Endothelial cell (in vitro differentiated cells): Measurements from ENCODE around the gene CXCL14. TPM values are rescaled to one million over a fixed set of nuclear protein-coding genes. Genes with fewer than 3 reads are reported as not detected.
A peak's percentile ranks its signal among the peaks of the same experiment; 100 is the strongest.

Experiments
- DNase-seq: peaks from one replicate; pipeline ENCODE4 v3.0.0; 2021; ENCODE audit warnings: low spot score
- H3K27ac Mint-ChIP-seq: one replicate; pipeline ENCODE4 v1.8.0; 2021; ENCODE audit warnings: mixed read lengths, inconsistent platforms; ENCODE audit not compliant: unreplicated experiment
- H3K27me3 Mint-ChIP-seq: one replicate; pipeline ENCODE4 v1.8.0; 2021; ENCODE audit warnings: mild to moderate bottlenecking, moderate library complexity, mixed read lengths, inconsistent platforms; ENCODE audit not compliant: unreplicated experiment
- H3K36me3 Mint-ChIP-seq: one replicate; pipeline ENCODE4 v1.8.0; 2021; ENCODE audit warnings: mild to moderate bottlenecking, low read depth, mixed read lengths, inconsistent platforms; ENCODE audit not compliant: unreplicated experiment
- H3K4me1 Mint-ChIP-seq: one replicate; pipeline ENCODE4 v1.8.0; 2021; ENCODE audit warnings: mild to moderate bottlenecking, mixed read lengths, inconsistent platforms; ENCODE audit not compliant: unreplicated experiment
- H3K4me3 Mint-ChIP-seq: one replicate; pipeline ENCODE4 v1.8.0; 2021; ENCODE audit warnings: mild to moderate bottlenecking, mixed read lengths, inconsistent platforms; ENCODE audit not compliant: unreplicated experiment
- H3K9me3 Mint-ChIP-seq: one replicate; pipeline ENCODE4 v1.8.0; 2021; ENCODE audit warnings: mixed read lengths, inconsistent platforms; ENCODE audit not compliant: unreplicated experiment
- total RNA-seq: library from RNA; stranded (reverse); fragmentation: NEBNext Ultra II Directional; extraction: Animal tissue kit (Norgen Biotek cat#: 25700); gene quantifications from one replicate; pipeline ENCODE4 v1.2.1, GENCODE V29; 2021; ENCODE audit not compliant: unreplicated experiment
- TF ChIP-seq, protein P1 (sequence below): fragments of 200-600 bp; sonication (generic); IDR thresholded peaks from one replicate; pipeline ENCODE4 v1.5.0; 2021; ENCODE audit warnings: antibody characterized with exemption; ENCODE audit not compliant: unreplicated experiment

Gene CXCL14
- total RNA-seq, 1 donor from 2014 or later = 0.13 TPM

DNA sequence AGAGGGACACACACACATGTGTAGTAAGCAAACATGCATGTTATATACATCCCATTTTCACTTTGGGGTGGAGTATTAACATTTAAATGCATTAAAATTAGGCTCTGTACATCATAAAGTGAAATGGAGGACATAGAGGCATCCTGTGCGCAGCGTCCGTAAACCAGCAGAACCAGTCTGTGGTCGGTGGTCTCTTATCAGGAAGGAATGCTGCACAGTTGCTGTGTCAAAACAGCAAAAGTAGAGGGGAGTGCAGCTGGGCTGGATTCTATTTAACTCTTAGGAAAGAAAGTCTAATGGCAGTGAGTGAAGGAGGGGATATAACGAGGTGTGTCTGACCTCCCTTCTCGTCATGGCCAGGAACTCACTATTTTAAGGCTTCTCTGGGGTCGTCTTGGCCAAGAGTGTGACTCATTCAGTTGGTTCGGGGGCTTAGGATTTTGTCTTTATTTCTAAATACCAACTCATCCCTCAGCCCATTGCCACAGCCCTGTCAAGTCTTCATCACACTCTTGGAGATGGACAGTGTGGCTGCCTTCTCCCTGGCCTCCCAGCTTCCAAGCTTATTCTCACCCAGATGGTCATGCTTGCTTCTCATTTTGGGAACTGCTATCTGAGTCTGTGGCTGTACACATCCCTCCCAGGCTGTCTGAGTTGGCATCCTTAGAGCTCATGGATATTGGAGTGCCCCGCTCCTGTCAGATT, 20.1 kb upstream of the CXCL14 start:
- H3K27me3 Mint-ChIP-seq = peaks cover 8% of the 10 kb centered on the region
- H3K4me3 Mint-ChIP-seq = no peak overlapping the region
- H3K4me1 Mint-ChIP-seq = peaks cover 13% of the 10 kb centered on the region
- peak overlapping the region; percentile 43 for H3K27ac Mint-ChIP-seq
- H3K9me3 Mint-ChIP-seq = no peaks in the 10 kb centered on the region
- no peaks in the 10 kb centered on the region for H3K36me3 Mint-ChIP-seq
- no peak for DNase-seq
- TF ChIP-seq, protein P1, sequence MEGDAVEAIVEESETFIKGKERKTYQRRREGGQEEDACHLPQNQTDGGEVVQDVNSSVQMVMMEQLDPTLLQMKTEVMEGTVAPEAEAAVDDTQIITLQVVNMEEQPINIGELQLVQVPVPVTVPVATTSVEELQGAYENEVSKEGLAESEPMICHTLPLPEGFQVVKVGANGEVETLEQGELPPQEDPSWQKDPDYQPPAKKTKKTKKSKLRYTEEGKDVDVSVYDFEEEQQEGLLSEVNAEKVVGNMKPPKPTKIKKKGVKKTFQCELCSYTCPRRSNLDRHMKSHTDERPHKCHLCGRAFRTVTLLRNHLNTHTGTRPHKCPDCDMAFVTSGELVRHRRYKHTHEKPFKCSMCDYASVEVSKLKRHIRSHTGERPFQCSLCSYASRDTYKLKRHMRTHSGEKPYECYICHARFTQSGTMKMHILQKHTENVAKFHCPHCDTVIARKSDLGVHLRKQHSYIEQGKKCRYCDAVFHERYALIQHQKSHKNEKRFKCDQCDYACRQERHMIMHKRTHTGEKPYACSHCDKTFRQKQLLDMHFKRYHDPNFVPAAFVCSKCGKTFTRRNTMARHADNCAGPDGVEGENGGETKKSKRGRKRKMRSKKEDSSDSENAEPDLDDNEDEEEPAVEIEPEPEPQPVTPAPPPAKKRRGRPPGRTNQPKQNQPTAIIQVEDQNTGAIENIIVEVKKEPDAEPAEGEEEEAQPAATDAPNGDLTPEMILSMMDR = no peak

DNA sequence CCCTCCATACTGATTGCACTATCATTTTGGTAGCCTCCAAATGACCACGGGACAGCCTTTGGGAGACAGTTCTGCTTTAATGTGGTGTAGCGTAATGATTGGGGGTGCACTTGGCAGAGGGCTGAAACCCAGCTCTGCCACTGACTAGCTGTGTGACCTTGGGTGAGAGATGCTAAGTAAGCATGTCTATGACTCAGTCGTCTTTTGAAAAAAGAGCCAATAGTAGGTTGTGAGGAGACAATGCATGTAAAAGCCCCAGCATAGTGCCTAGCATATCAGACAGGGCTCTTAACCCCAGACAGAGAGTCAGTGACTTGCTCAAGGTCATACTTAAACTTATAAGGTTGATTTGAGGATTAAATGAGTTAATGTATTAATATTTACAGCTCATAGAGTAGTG, 18.0 kb upstream of the CXCL14 start:
- no peaks in the 10 kb centered on the region for H3K36me3 Mint-ChIP-seq
- H3K4me3 Mint-ChIP-seq = no peak overlapping the region
- peaks cover 13% of the 10 kb centered on the region for H3K4me1 Mint-ChIP-seq
- DNase-seq = no peak
- H3K9me3 Mint-ChIP-seq = no peaks in the 10 kb centered on the region
- no peak overlapping the region for H3K27ac Mint-ChIP-seq
- H3K27me3 Mint-ChIP-seq = peaks cover 6% of the 10 kb centered on the region
- TF ChIP-seq, protein P1 = no peak

DNA sequence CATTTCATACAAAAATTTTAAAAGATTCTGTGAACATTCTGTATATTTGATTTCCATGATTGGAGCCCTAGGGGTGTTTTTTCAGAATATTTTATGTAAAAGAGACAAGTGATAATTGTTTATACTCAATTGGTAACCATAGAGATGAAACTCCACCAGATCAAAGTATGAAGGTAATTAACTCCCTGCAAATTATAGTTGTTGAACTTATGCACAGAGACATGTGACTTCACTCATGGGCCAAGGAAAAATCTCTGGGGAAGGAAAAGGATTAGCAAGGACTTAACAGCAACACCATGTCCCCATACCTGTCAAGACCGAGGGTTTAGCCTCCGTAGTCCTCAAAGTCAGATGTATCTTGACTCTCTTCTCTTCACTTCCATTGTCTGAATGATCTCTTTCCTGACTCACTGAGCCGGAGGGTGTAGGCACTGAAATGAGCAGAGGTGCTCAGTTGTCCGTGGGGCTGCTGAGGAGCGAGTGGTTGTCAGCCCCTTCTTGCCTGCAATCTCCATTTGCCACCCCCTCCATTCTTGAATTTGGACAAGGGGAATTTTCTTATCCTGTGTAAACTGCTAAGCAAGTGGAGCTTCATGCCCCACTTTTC, 17.5 kb upstream of the CXCL14 start:
- no peak overlapping the region for H3K4me3 Mint-ChIP-seq
- no peak for DNase-seq
- TF ChIP-seq, protein P1 = no peak
- no peak overlapping the region for H3K27ac Mint-ChIP-seq
- H3K9me3 Mint-ChIP-seq = no peaks in the 10 kb centered on the region
- peaks cover 6% of the 10 kb centered on the region for H3K27me3 Mint-ChIP-seq
- H3K36me3 Mint-ChIP-seq = no peaks in the 10 kb centered on the region
- H3K4me1 Mint-ChIP-seq = peaks cover 13% of the 10 kb centered on the region

DNA sequence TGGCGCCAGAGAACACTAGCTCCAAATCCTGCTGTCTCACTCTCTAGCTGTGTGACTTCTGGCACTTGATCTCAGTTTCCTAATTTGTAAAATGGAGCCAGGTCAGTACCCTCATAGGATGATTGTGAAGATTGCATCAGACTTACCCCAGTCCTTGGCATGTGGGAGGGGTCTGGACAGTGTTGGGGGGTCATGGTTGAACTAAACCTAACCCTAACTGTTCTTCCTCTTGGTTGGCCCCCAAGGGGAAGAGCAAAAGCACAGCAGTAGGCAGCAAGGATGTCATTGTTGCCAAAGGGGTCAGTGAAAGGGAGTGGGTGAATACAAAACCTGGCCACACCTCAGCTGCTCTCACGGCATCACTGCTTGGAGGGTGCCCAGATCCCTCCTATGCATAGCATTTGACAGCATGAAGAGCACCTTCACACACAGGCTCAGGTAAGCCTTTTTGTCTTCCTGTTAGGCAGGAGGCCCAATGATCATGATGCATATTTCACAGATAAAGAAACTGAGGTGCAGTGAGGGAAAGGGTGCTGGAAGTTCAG, 15.7 kb upstream of the CXCL14 start:
- H3K36me3 Mint-ChIP-seq = no peaks in the 10 kb centered on the region
- peaks cover 8% of the 10 kb centered on the region for H3K4me1 Mint-ChIP-seq
- peaks cover 3% of the 10 kb centered on the region for H3K27me3 Mint-ChIP-seq
- DNase-seq = no peak
- no peak overlapping the region for H3K4me3 Mint-ChIP-seq
- TF ChIP-seq, protein P1 = no peak
- H3K27ac Mint-ChIP-seq = no peak overlapping the region
- H3K9me3 Mint-ChIP-seq = no peaks in the 10 kb centered on the region

DNA sequence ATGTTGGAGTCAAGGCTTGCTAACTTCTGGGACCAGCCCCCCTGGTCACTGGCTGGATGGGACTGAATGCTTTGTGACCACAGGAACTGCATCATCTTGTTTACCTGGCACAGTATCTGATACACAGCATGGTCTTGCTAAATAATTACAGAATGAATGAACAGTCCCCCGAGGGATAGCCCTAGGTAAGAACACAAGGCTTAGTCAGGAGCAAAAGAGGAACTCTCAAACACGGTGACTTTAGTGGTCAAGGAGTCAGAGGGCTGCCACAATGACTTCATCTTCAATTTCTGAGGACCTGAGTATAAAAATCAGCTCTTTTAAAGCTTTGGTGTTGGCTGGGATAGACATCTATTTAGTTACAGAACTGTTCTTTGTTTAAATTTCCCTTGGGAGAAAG, 15.1 kb upstream of the CXCL14 start:
- Mint-ChIP-seq H3K36me3 (no peaks in the 10 kb centered on the region), H3K9me3 (no peaks in the 10 kb centered on the region), H3K4me3 (no peak overlapping the region), H3K4me1 (peaks cover 2% of the 10 kb centered on the region), H3K27ac (no peak overlapping the region), H3K27me3 (no peaks in the 10 kb centered on the region)
- TF ChIP-seq, protein P1 = no peak
- DNase-seq = no peak
